ENCODE measurements around the gene MMEL1.
"Not testable (repeated sequence)": the region's sequence is repeated elsewhere in the genome, so short reads cannot be mapped to it uniquely, and the experiment has no call there.

MMEL1 gene

DNA sequence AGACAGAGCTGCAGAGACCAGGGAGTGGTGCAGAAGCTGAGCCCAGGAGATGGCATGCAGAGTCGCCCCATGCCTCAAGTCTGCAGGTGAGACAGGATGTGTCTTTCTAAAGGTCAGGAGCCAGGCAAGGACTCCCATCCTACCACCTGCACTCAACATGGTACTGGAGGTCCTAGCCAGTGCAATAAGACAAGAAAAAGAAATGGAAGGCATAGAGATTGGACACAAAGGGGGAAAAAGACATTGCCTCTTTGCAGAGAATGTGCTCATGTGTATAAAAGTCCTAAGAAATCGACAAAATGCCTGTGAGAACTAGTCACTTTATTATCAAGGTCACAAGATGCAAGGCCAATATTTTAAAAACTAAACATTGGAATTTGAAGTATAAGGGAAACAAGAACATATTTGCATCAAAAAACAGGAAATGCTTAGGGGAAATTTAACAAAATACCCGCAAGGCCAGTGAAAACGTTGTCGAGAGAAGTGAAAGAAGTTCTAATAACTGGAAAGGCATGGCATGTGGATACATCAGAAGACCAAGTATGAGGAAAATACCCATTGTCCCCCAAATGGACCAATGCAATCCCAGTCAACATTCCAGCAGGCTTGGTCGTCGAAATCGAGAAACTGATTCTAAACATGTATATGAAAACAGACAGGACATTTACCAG is 59.4 kb downstream of the MMEL1 start:
- DNase-seq (ENCODE audit: low read depth in 2 of 2): no peak

DNA sequence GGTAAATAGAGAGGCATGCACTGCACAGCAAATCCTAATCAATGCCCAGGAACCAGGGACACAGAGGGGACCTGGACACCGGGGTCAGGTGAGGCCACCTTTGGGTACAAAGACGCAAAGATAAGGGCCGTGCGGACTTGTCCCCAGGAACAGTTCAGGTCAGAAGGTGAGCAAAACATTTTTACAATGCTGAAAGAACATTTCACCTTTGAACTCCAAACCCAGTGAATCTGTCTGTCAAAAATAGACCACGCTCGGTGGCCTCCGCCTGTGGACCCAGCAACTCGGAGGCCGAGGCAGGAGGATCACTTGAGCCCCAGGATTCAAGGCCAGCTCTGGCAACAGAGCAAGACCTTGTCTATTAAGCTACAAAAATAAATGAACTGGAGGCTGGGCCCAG is 61.5 kb downstream of the MMEL1 start:
- DNase-seq (ENCODE audit: low read depth in 2 of 2): no peak

DNA sequence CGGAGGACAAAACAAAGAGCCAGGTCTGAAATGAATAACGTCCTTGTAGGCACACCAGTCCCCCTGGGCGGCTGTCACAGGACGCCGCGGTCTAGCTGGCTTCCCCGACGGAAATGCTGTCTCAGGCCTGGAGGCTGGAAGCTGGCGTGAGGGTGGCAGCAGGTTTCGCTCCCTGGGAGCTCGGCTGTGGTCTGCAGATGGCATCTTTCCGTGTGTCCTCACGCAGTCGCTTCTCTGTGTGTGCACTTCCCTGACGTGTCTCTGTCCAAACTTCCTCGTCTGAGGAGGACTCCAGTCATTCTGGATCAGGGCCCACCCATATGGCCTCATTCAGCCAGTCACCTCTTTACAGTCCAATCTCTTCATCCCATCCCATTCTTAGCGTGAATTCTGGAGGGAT is 62.5 kb downstream of the MMEL1 start:
- no peak for DNase-seq (ENCODE audit: low read depth in 2 of 2)

DNA sequence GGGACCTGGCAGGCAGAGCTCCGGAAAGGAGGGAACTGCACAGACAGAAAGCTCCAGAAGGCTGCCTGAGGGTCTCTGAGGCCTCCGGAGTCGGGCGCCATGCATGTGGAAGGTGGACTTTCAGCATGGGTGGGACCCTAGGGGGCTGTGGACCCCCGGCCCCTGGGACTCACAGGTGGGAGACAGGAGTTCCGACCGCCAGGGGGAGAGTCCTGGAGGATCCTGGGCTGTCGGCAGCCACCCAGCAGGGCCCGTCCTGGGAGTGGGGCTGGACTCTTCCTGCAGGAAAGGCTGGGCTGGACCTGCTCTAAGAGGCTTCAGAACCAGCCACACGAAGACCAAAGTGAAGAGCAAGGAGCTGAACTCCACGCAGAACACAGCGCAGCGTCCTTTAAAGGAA is 63.1 kb downstream of the MMEL1 start:
- DNase-seq (ENCODE audit: low read depth in 2 of 2): not testable (repeated sequence)

DNA sequence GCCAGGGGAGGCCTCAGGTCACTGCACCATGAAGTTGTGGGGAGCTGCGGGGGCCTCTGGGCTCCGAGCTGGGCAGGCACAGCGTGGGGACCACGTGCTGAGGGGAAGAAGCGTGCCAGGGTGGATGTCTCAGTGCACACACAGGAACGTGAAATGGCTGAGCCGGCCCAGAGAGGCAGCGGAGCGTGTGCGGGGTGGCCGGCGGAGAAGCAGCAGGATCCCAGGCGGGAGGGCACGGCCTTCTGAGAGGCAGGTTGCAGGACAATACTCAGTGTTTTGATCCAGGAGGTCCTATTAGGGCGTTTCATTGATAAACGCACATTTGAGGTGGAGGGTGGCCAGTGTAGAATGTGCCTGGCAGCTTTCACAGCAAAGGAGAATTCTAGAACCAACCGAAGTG is 63.8 kb downstream of the MMEL1 start:
- DNase-seq (ENCODE audit: low read depth in 2 of 2): no peak

DNA sequence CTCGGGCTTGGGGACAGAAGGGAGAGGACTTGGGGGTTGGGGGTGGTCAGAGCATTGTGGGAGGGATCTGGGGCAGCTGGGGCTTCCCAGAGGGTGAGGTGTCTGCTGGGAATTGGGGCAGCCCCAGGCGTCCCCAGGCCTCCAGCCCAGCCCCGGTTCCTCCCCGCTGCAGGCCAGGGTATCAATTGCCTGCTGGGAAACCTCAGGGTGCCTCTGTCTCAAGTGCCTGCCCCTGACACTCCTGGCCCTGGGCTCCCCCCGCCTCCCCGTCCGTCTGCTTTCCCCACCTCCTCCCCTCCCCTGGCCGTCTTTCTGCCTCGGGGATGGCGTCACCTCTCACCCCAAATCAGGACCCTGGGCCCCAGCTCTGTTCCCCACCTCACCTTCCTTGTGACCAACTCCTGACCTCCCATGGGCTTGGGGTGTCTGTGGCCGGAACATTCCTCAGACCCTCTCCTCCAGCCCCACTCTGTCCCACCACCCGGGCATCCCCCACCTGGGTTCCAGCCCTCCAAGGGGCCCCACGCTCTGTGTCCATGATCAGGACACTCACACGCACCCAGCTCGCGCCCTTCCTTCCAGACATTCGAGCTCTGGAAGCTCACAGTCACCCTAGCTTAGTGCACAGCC is 64.5 kb downstream of the MMEL1 start:
- not testable (repeated sequence) for DNase-seq (ENCODE audit: low read depth in 2 of 2)

DNA sequence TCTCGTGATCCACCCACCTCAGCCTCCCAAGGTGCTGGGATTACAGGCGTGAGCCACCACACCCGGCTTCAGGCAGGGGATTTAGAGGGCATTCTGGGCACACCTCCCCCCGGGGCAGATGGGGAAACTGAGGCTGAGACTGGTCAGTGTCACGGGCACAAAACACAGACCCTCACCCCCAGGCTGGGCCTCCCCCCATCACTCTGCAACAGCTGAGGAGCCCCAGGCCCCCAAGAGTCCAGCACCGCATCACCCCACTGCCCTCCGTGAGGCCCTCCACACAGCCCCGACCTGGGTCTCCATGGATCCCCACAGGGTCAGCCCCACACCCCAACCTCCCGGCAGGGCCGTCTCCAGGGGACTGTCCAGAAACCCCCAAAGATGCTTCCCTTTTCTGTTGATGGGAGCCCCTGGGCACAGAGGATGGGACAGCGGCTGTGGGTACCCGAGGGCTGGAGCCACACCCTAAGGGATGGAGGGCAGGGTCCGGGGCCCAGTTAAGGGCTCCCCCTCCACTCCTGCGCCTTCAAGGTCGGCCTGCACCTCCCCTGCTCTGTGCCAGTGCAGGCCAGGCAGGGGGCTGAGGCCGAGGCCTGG is 65.6 kb downstream of the MMEL1 start:
- DNase-seq (ENCODE audit: low read depth in 2 of 2): no peak

DNA sequence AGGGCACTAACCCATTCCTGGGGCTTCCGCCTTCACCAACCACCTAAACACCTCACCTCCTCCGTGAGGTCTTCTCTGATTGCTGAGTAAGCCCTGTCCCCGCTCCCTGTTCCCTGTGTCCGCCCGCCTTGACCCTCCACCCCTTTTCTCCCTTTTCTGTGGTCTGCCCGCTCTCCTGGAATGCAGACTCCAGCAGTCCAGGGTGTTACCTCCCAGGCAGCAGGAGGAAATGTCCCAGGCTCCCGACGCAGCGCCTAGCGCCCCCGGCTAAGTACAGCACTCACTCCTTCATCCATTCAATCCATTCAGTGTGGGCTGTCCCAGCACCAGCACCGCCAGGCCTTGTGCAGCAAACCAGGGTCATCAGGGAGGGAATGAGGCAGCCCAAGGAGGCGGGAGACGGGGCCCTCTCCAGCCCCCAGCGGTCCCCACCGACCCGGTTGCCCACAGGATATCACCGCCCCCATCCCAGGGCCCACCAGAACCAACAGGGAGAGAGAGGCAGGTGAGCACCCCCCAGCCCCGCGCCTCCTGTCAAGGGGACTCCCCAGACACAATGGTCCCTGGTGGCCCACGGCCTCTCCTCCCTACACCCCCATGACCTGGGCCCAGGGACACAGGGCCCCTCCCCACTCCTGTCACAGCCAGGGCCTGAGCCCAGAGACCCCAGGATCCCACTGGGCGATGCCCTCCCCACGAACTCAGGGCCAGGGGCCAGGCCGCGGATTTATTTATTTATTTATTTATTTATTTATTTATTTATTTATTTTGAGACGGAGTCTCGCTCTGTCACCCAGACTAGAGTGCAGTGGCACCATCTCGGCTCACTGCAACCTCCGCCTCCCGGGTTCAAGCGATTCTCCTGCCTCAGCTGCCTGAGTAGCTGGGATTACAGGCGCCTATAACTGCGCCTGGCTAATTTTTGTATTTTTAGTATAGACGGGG is 66.4 kb downstream of the MMEL1 start:
- DNase-seq (ENCODE audit: low read depth in 2 of 2): no peak

DNA sequence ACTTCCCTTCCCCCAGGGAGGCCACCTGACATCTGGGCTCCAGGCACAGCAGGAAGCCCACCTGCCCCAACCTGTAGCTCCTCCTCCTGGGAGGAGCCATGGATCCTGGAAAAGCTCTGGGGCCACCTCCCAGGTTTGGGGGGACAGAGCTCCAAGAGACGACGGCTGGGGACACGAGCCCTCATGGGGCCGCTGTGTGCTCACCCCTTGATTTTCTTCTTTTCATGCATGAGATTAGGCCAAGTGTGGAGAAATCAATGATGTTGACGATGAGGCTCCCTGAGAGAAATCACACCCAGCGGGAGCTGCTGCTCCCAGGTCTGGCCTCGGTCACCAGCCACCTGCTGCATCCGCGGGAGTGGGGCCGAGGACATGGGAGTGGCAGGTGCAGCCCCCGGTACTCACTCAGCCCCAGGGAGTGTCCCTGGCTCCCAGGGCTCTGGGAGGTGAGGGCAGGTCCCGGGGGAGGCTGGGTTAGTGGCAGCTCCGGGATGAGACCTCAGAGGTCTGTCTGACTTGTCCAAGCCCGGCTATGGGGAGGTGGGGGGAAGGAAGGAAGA is 67.9 kb downstream of the MMEL1 start:
- no peak for DNase-seq (ENCODE audit: low read depth in 2 of 2)

DNA sequence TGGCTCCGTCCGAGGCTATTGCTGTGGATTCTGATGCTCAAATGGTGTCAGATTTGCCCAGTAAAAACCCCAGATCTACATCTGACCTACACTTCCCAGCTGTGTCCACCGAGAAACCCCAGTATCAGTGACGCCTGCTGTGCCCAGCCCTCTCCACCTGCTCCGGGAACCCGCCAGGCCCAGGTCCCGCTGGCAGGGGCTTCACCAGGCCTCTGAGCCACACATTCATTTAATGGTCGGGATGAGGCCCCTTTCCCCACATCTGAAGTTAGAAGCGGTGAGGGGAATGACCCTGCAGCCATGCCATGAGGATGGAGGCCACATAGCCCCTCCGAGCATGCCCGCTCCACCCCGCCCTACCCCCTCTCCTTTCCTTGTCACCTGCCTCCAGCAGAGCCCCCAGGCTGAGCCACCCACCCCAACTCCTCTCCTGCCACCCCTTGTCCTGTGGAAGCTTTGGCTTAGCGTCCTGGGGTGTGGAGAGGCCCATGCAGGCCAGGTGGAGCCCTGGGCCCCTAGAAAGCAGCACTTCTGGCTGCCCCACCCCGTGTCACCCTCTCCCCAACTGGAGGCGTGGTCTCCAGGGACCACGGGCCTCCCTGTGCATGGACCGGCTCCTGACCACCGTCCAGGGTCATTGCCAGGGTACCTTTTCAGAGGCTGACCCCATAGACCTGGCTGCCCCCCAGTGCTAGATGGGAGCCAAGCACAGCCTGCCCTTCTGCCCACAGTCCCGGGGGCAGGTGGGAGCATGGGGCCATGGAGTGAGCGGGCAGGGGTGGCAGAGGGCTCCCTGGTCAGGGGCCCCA is 68.6 kb downstream of the MMEL1 start:
- no peak for DNase-seq (ENCODE audit: low read depth in 2 of 2)

DNA sequence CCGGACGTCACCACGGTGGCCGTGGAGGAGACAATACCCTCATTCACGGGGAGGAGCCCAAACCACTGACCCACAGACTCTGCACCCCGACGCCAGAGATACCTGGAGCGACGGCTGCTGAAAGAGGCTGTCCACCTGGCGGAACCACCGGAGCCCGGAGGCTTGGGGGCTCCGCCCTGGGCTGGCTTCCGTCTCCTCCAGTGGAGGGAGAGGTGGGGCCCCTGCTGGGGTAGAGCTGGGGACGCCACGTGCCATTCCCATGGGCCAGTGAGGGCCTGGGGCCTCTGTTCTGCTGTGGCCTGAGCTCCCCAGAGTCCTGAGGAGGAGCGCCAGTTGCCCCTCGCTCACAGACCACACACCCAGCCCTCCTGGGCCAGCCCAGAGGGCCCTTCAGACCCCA is 69.6 kb downstream of the MMEL1 start:
- DNase-seq (ENCODE audit: low read depth in 2 of 2): no peak

DNA sequence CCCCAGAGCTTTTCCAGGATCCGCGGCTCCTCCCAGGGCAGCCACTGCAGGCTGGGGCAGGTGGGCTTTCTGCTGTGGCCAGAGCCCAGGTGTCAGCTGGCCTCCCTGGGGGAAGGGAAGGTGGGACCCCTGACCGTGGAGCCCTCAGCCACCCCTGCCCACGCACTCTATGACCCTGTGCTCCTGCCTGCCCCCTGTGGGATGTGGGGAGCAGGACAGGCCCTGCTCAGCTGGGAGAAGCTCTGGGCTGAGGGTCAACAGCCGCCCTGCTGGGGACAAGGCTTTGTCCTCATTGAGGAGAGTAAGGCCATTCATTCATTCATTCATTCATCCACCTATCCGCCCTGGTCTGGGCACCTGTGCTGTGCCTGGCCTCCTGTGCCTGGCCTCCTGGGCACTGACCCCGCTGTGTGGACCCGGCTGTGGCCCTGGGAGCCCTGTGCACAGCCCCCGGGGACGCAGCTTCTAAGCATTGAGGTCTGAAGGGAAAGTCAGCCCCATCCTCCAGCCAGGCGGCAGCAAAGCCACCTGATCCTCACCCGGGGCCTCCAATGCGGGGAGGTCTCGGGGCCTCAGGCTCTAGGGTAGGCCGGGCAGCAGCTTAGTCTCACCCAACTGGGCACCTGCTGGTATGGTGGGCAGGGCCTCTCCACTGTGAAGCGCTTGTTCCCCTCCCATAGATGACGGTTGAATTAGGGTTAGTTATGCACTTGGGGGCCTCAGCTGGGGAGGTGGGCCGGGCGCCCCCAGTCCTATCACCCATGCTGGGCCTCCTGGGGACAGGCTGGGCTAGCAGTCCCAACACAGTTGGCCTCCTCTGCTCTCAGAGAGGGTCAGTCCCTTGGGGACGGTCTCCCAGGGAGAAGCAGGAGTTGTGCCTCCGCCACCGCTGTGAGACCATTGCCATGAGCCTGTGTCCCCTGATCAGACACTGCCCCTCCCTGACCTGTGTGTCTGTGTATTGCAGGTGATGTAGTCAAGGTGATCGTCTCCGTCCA is 70.6 kb downstream of the MMEL1 start:
- DNase-seq (ENCODE audit: low read depth in 2 of 2): no peak

DNA sequence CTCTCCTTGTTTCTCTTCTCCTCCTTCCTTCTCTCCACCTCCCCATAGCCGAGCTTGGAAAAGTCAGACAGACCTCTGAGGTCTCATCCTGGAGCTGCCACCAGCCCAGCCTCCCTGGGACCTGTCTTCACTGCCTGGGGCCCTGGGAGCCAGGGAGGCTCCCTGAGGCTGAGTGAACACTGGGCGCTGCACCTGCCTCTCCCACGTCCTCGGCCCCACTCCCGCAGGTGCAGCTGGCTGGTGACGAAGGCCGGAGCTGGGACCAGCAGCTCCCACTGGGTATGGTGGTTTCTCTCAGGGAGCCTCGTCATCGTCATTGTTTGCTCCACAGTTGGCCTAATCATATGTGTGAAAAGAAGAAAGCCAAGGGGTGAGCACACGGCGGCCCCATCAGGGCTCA is 71.4 kb downstream of the MMEL1 start:
- no peak for DNase-seq (ENCODE audit: low read depth in 2 of 2)

DNA sequence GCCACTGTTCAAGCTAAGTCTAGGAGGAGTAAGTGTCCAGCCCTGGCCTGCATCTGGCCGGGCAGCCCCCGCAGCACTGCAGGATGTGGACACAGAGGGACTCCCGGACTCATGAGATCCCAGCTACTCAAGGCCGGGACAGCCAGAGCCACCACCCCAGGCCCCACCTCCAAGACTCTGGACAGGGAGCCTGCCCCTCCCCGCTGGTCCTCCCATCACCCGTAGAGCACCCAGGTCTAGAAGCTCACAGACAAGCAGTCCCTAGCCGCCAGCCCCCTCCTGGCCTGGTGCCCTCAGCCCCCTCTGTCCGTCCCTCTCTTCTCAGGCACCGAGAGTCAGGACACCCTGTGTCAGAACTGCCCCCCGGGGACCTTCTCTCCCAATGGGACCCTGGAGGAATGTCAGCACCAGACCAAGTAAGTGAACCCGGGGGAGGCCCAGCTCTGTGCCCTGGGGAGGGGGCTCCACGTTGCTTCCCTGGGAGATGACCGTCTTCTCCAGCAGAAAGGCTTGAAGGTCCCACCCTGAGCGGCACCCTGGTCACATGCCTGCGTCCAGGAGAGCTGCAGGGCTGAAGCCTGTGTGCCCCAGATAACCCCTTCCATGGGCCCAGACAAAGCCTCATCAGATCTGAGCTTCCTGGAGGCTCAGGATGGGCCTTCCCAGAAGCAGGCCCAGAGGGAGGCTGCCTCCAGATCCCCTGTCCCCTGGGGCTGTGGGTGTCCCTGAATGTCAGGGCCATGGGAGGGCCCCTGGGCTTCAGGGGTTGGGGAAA is 72.3 kb downstream of the MMEL1 start:
- DNase-seq (ENCODE audit: low read depth in 2 of 2): no peak

DNA sequence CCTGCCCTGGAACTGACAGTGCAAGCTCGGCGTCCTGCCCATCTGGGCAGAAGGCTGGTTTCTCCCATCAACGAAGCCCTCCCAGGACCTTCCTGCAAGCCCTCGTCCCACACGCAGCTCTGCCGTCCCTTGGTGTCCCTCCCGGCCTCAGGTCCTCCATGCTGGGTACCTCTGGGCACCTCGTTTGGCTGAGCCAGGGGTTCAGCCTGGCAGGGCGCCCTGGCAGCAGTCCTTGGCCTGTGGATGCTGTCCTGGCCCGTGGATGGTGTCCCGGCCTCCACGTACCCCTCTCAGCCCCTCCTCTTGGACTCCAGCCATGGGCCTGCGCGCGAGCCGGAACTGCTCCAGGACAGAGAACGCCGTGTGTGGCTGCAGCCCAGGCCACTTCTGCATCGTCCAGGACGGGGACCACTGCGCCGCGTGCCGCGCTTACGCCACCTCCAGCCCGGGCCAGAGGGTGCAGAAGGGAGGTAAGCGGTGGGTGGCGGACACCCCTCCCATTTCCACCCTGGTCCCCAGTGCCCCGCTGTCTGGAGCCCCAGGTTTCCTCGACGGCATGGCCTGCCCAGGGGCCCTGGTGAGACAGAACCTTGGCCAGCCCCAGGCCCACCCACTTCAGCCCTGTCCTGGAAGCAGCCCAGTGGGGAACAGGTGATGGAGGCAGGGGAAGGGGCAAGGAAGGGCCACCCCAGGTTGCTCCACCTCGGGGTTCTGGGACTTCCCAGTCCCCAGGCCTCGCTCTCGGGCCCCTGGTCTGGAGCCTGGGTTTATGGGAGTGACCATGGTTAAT is 73.1 kb downstream of the MMEL1 start:
- DNase-seq (ENCODE audit: low read depth in 2 of 2): no peak

DNA sequence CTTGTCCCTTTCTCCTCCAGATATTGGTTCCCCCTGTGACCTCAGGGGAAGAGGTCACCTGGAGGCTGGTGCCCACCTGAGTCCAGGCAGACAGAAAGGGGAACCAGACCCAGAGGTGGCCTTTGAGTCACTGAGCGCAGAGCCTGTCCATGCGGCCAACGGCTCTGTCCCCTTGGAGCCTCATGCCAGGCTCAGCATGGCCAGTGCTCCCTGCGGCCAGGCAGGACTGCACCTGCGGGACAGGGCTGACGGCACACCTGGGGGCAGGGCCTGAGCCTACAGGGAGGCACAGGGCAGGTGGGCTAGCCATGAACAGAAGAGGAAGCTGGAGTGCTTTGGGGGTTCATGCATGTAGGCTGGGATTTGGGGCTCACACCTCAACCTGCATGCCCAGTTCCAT is 74.0 kb downstream of the MMEL1 start:
- no peak for DNase-seq (ENCODE audit: low read depth in 2 of 2)

DNA sequence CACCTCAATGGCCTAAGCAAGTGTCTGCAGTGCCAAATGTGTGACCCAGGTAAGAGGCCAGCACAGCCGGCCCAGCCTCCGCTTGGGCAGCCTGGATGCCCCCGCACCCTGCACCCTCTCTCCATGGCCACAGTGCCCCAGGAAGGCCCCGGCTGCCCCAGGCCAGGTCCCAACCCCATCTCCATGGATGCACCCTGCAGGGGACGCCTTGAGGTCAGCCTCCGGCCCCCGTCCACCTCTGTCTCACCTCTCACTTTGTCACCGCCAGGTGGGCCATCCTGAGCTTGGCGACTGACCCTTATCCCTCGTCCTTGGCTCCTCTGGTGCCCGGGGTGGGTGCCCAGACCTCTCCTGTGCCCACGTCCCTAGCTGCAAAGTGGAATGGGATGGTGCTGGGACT is 74.4 kb downstream of the MMEL1 start:
- no peak for DNase-seq (ENCODE audit: low read depth in 2 of 2)

Data from stimulated activated CD4-positive, alpha-beta T cell treated with anti-CD3 and anti-CD28 coated beads, Interleukin-1b, Interleukin-23, amount 100 ng/mL, for 1 hour (primary cell).